ENCODE results near the gene PALD1. TPM values are rescaled to one million over a fixed set of nuclear protein-coding genes. Genes with fewer than 3 reads are reported as not detected.
A peak's percentile ranks its signal among the peaks of the same experiment; 100 is the strongest.

The PALD1 gene
- polyA plus RNA-seq, 2 of the 4 experiments (the other 2 are of a cell fraction) = 3.6 to 5.5 TPM

DNA sequence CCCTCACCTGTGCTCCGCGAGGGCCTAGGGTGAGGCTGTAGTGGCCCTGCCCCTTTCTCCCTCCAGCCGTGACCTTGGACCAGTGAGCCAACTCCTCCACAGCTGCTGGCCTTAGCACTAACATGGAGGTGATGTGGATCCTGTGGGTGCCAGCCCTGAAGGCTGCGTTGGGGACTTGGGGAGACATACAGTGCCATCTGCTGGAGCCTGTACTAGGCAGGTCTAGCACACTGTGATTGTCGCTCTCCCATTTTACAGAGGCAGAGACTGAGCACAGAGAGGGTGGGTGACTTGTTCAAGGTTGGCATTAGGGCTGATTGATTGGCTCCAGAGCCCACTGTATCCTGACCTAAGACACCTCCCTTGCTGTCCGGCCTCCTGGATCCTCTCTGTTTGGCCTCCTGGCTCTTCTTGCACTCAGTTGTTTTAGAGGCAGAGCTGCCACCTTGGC, 86.4 kb downstream of the PALD1 start:
- Histone ChIP-seq H3K9me3 (no peaks in the 10 kb centered on the region), H3K4me1 (no peaks in the 10 kb centered on the region), H3K27ac (no peak overlapping the region), H3K4me3 (no peak overlapping the region), H3K4me2 (no peak overlapping the region)
- WGBS (ENCODE audit: missing lambda C conversion rate) = 85% methylated on average over 5 of the region's 6 CpGs
- DNase-seq (ENCODE audit: low read depth in 1 of 2, low spot score in 1 of 2) (no peak), ATAC-seq (peak; percentile 31 to 51; a peak in 3 of 6 replicates), FAIRE-seq (no peak)
- ChIA-PET CTCF (interaction anchor here (0.7 to 2.9 kb wide), 4 partner anchors 10 to 104 kb away, joined by 3 to 14 read pairs (median 4); no protein-coding TSS in a partner anchor), POLR2A (no interaction called here)
- TF ChIP-seq RAD21 (conservative IDR thresholded peaks at IDR 0.05 in 1 of 2, IDR thresholded peaks at IDR 0.05 in 1 of 2) = 0 out of 5 replicates have a peak, but pooled peaks of 1 of the 2 experiments have one; percentile 21
- TF ChIP-seq, protein P1, sequence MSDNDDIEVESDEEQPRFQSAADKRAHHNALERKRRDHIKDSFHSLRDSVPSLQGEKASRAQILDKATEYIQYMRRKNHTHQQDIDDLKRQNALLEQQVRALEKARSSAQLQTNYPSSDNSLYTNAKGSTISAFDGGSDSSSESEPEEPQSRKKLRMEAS (IDR thresholded peaks at IDR 0.05) = no peak
- no peak for TF ChIP-seq HEYL (CRISPR knock-in tag; IDR thresholded peaks at IDR 0.05)
- no peak for TF ChIP-seq NPAS2 (CRISPR knock-in tag; IDR thresholded peaks at IDR 0.05; ENCODE audit: borderline replicate concordance)

DNA sequence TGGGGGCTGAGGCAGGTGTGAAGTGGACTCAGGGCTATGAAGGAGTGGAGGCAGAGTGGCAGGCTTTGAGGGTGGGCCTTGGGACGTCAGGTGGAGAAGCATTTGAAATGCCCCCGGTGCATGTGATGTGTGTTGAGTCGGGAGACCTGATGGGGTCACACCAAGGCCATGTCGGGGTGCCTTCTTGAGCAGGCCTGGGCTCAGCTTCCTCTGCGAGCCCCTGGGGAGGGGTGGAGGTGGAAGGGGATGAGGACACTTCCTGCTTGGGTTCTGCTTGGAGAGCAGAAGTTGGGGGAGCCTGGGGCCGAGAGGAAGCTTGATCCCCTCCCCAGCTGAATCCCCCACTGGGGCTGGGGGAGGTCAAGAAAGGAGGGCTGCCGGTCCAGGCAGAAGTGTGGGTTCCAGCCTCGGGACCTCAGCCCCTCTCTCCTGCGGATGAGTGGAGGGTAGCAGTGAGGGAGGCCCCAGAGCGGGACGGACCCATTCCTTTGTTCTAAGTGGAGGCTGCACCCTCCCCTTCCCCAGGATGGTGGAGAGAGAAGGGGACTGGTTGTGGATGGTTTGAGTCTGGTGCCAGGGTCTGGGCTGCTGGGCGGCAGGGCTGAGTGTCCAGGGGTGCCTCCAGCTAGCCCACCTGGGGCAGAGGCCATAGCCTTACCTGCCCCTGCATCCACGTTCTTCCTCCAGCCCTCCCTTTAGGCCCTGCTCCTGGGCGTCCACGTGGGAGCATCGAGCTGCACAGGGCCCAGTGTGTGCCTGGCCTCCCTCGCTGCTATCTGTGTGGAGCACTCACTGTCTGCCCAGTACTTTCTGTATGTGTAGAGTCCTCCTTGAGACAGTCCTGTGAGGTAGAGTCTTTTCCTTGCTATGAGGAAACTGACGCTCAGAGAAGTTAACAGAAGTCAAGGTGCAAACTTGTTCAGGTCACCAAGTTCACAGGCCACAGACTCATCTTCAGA, 87.3 kb downstream of the PALD1 start:
- DNase-seq (ENCODE audit: low read depth in 1 of 2, low spot score in 1 of 2) = no peak
- Histone ChIP-seq H3K4me3 (no peak overlapping the region), H3K27ac (no peak overlapping the region), H3K4me1 (no peaks in the 10 kb centered on the region), H3K9me3 (no peaks in the 10 kb centered on the region), H3K4me2 (no peak overlapping the region)
- 77% methylated on average over 15 of the region's 18 CpGs for WGBS (ENCODE audit: missing lambda C conversion rate)
- ChIA-PET POLR2A (no interaction called here), CTCF (interaction anchor here (0.7 to 2.9 kb wide), 5 partner anchors 11 to 194 kb away, joined by 3 to 14 read pairs (median 3); no protein-coding TSS in a partner anchor)
- no peak for TF ChIP-seq ESRRA (IDR thresholded peaks at IDR 0.05; ENCODE audit: borderline replicate concordance, low read length)
- TF ChIP-seq, protein P2, sequence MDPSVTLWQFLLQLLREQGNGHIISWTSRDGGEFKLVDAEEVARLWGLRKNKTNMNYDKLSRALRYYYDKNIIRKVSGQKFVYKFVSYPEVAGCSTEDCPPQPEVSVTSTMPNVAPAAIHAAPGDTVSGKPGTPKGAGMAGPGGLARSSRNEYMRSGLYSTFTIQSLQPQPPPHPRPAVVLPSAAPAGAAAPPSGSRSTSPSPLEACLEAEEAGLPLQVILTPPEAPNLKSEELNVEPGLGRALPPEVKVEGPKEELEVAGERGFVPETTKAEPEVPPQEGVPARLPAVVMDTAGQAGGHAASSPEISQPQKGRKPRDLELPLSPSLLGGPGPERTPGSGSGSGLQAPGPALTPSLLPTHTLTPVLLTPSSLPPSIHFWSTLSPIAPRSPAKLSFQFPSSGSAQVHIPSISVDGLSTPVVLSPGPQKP (IDR thresholded peaks at IDR 0.05; ENCODE audit: low read depth, low read length) = no peak
- TF ChIP-seq NR3C1 (IDR thresholded peaks at IDR 0.05) = no peak
- TF ChIP-seq, protein P3, sequence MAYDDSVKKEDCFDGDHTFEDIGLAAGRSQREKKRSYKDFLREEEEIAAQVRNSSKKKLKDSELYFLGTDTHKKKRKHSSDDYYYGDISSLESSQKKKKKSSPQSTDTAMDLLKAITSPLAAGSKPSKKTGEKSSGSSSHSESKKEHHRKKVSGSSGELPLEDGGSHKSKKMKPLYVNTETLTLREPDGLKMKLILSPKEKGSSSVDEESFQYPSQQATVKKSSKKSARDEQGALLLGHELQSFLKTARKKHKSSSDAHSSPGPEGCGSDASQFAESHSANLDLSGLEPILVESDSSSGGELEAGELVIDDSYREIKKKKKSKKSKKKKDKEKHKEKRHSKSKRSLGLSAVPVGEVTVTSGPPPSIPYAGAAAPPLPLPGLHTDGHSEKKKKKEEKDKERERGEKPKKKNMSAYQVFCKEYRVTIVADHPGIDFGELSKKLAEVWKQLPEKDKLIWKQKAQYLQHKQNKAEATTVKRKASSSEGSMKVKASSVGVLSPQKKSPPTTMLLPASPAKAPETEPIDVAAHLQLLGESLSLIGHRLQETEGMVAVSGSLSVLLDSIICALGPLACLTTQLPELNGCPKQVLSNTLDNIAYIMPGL (CRISPR knock-in tag; IDR thresholded peaks at IDR 0.05; ENCODE audit: borderline replicate concordance) = no peak
- no peak for TF ChIP-seq EHF (CRISPR knock-in tag; IDR thresholded peaks at IDR 0.05)
- no peak for TF ChIP-seq JUN (IDR thresholded peaks at IDR 0.05)
- TF ChIP-seq RFX5 (IDR thresholded peaks at IDR 0.05) = no peak
- FAIRE-seq = no peak
- ATAC-seq = no peak

DNA sequence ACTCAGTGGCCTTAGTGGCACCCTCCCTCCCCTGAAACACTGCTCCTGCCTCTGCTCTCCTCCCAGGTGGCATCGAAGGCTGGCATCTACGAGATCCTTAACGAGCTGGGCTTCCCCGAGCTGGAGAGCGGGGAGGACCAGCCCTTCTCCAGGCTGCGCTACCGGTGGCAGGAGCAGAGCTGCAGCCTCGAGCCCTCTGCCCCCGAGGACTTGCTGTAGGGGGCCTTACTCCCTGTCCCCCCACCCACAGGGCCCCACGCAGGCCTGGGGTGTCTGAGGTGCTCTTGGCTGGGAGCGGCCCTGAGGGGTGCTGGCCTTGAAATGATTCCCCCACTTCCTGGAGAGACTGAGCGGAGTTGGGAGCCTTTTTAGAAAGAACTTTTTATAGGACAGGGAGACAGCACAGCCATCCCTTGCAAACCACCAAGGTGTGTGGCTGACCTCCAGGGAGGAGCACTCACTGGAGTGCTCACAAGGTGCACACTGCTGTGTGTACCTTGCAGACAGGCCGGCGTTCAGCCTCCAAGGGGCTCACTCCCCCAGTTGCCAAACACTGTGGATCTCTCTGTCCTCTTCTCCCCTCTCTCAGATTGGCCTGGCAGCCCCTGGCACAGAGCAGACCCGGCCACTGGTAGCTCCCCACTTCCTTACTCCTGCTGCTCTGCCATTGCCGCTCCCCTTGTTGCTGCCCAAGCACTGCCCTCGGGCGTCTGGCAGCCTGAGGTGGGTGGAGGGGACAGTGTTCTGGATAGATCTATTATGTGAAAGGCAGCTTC, 88.1 kb downstream of the PALD1 start:
- Histone ChIP-seq H3K4me3 (no peak overlapping the region), H3K4me2 (no peak overlapping the region), H3K9me3 (no peaks in the 10 kb centered on the region), H3K27ac (no peak overlapping the region), H3K4me1 (no peaks in the 10 kb centered on the region)
- ATAC-seq (no peak; a peak in 1 of 6 replicates), DNase-seq (ENCODE audit: low read depth in 1 of 2, low spot score in 1 of 2) (no peak), FAIRE-seq (no peak)
- CTCF ChIA-PET = interaction anchor here (0.8 to 3.1 kb wide), 5 partner anchors 13 to 345 kb away, joined by 3 to 15 read pairs (median 4); no protein-coding TSS in a partner anchor
- 81% methylated on average over 10 of the region's 18 CpGs for WGBS (ENCODE audit: missing lambda C conversion rate)
- POLR2A ChIA-PET = no interaction called here
- TF ChIP-seq JUN (IDR thresholded peaks at IDR 0.05) (no peak), CHD2 (IDR thresholded peaks at IDR 0.05; ENCODE audit: low read length, partially characterized antibody) (no peak), NPAS2 (CRISPR knock-in tag; IDR thresholded peaks at IDR 0.05; ENCODE audit: borderline replicate concordance) (no peak), HOXB13 (CRISPR knock-in tag; IDR thresholded peaks at IDR 0.05; ENCODE audit: low read depth) (no peak), CEBPB (IDR thresholded peaks at IDR 0.05) (no peak), RARB (CRISPR knock-in tag; IDR thresholded peaks at IDR 0.05) (no peak), CHD4 (IDR thresholded peaks at IDR 0.05; ENCODE audit: borderline replicate concordance) (no peak), ZNF302 (CRISPR knock-in tag; IDR thresholded peaks at IDR 0.05) (no peak), RFX5 (IDR thresholded peaks at IDR 0.05) (no peak), FOSB (CRISPR knock-in tag; IDR thresholded peaks at IDR 0.05) (no peak)
- TF ChIP-seq, protein P4, sequence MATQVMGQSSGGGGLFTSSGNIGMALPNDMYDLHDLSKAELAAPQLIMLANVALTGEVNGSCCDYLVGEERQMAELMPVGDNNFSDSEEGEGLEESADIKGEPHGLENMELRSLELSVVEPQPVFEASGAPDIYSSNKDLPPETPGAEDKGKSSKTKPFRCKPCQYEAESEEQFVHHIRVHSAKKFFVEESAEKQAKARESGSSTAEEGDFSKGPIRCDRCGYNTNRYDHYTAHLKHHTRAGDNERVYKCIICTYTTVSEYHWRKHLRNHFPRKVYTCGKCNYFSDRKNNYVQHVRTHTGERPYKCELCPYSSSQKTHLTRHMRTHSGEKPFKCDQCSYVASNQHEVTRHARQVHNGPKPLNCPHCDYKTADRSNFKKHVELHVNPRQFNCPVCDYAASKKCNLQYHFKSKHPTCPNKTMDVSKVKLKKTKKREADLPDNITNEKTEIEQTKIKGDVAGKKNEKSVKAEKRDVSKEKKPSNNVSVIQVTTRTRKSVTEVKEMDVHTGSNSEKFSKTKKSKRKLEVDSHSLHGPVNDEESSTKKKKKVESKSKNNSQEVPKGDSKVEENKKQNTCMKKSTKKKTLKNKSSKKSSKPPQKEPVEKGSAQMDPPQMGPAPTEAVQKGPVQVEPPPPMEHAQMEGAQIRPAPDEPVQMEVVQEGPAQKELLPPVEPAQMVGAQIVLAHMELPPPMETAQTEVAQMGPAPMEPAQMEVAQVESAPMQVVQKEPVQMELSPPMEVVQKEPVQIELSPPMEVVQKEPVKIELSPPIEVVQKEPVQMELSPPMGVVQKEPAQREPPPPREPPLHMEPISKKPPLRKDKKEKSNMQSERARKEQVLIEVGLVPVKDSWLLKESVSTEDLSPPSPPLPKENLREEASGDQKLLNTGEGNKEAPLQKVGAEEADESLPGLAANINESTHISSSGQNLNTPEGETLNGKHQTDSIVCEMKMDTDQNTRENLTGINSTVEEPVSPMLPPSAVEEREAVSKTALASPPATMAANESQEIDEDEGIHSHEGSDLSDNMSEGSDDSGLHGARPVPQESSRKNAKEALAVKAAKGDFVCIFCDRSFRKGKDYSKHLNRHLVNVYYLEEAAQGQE (IDR thresholded peaks at IDR 0.05) = no peak
- TF ChIP-seq, protein P3 (CRISPR knock-in tag; IDR thresholded peaks at IDR 0.05; ENCODE audit: borderline replicate concordance) = no peak

All from A549 (cell line).